Activated naive CD4-positive, alpha-beta T cell treated with anti-CD3 and anti-CD28 coated beads, Interleukin-2, amount 50 U/mL, for 24 hours (primary cell): Measurements from ENCODE around the gene UQCR10.
"Not testable (repeated sequence)": the region's sequence is repeated elsewhere in the genome, so short reads cannot be mapped to it uniquely, and the experiment has no call there.

Source experiments
- H3K27ac Mint-ChIP-seq: one replicate; pipeline ENCODE4 v1.8.0; 2021; ENCODE audit warnings: mild to moderate bottlenecking, mixed read lengths
- H3K27me3 Mint-ChIP-seq: one replicate; pipeline ENCODE4 v1.8.0; 2021; ENCODE audit warnings: mixed read lengths
- H3K36me3 Mint-ChIP-seq: one replicate; pipeline ENCODE4 v1.8.0; 2021; ENCODE audit warnings: mixed read lengths
- H3K4me1 Mint-ChIP-seq: one replicate; pipeline ENCODE4 v1.8.0; 2021; ENCODE audit warnings: mixed read lengths
- H3K4me3 Mint-ChIP-seq: one replicate; pipeline ENCODE4 v1.8.0; 2021; ENCODE audit warnings: mild to moderate bottlenecking, mixed read lengths
- H3K9me3 Mint-ChIP-seq: one replicate; pipeline ENCODE4 v1.8.0; 2021; ENCODE audit warnings: mixed read lengths

Gene UQCR10

GRCh38 chr22:29750559-29751538 lies 16.3 kb upstream of the UQCR10 start:
- H3K27ac Mint-ChIP-seq, result peak overlapping the region; percentile 32
- no peaks in the 10 kb centered on the region for H3K9me3 Mint-ChIP-seq
- H3K4me3 Mint-ChIP-seq, result no peak overlapping the region
- H3K27me3 Mint-ChIP-seq, result no peaks in the 10 kb centered on the region
- peaks cover 26% of the 10 kb centered on the region for H3K4me1 Mint-ChIP-seq
- H3K36me3 Mint-ChIP-seq, result peaks cover 3% of the 10 kb centered on the region

GRCh38 chr22:29751669-29752068 lies 15.5 kb upstream of the UQCR10 start:
- Mint-ChIP-seq H3K27ac (peak overlapping the region; percentile 35), H3K9me3 (no peaks in the 10 kb centered on the region), H3K4me3 (no peak overlapping the region), H3K4me1 (peaks cover 26% of the 10 kb centered on the region), H3K36me3 (peaks cover 3% of the 10 kb centered on the region), H3K27me3 (no peaks in the 10 kb centered on the region)

DNA sequence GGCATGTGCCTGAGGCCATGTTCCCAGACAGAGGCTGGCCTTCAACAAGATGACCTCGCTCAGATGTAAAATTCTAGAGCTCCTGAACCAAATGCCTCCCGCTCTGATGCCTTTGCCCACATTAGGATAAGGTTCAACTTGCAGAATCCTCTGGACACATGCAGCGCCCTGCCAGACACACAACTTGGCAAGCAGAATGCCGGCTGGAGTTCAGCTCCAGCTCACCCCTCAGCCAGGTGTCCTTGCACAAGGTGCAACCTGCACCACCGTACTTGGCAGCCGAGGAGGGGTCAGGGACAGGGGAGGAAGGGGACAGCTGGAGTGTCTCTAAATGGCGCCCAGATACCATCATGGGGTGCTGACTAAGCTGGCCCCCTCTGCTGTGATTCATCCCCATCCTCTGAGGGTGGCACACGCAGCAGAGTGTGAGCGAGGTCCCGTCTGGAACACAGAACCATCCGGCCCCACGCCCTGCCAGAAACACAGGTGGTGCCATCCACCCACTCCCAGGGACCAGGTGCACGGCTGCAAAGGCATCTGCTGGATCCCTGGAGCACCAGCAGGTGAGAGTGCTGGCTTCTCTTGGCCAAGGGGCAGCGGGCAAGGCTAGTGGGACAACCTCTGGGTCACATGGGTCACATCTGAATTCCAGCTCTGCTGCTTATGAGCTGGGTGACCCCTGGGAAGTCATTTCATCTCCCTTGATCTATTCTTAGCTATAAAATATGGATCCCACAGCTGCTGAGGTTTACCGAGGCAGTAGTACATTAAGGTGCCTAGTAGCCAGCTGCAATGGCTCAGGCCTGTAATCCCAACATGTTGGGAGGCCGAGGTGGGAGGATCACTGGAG lies 13.1 kb upstream of the UQCR10 start:
- Mint-ChIP-seq H3K4me3 (no peak overlapping the region), H3K9me3 (no peaks in the 10 kb centered on the region), H3K27me3 (no peaks in the 10 kb centered on the region), H3K4me1 (peaks cover 26% of the 10 kb centered on the region), H3K36me3 (no peaks in the 10 kb centered on the region), H3K27ac (no peak overlapping the region)

DNA sequence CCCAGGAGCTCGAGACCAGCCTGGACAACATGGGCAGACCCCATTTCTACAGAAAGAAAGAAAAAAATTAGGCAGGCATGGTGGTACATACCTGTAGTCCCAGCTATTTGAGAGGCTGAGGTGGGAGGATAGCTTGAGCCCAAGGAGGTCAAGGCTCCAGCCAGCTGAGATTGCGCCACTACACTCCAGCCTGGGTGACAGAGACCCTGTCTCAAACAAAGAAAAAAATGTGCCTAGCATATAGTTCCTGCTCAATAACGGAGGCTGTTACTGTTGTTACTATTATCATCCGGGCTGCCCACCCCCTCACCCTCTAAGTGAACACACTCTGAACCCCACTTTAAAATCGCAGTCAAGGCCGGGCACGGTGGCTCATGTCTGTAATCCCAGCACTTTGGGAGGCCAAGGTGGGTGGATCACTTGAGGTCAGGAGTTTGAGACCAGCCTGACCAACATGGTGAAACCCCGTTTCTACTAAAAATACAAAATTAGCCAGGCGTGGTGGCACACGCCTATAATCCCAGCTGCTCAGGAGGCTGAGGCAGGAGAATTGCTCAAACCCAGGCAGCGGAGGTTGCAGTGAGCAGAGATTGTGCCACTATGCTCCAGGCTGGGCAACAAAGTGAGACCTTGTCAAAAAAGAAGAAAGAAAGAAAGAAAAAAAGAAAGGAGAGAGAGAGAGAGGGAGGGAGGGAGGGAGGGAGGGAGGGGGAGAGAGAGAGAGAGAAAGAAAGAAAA lies 12.3 kb upstream of the UQCR10 start:
- H3K36me3 Mint-ChIP-seq, H3K27me3 Mint-ChIP-seq, H3K9me3 Mint-ChIP-seq, H3K4me3 Mint-ChIP-seq, H3K27ac Mint-ChIP-seq: not testable (repeated sequence)
- peaks cover 24% of the 10 kb centered on the region for H3K4me1 Mint-ChIP-seq

GRCh38 chr22:29755889-29756288 lies 11.3 kb upstream of the UQCR10 start:
- Mint-ChIP-seq H3K27ac (no peak overlapping the region), H3K9me3 (no peaks in the 10 kb centered on the region), H3K4me1 (peaks cover 13% of the 10 kb centered on the region), H3K4me3 (no peak overlapping the region), H3K36me3 (no peaks in the 10 kb centered on the region), H3K27me3 (no peaks in the 10 kb centered on the region)

- peaks cover 9% of the 10 kb centered on the region for H3K4me1 Mint-ChIP-seq
- H3K4me3 Mint-ChIP-seq, result no peak overlapping the region
- H3K9me3 Mint-ChIP-seq, result no peaks in the 10 kb centered on the region
- no peak overlapping the region for H3K27ac Mint-ChIP-seq
- H3K36me3 Mint-ChIP-seq, result no peaks in the 10 kb centered on the region
- H3K27me3 Mint-ChIP-seq, result no peaks in the 10 kb centered on the region
These were observed 10.8 kb upstream of the UQCR10 start for GRCh38 chr22:29756341-29756740.

GRCh38 chr22:29757096-29757495 lies 10.1 kb upstream of the UQCR10 start:
- Mint-ChIP-seq H3K4me3 (no peak overlapping the region), H3K4me1 (peaks cover 3% of the 10 kb centered on the region), H3K27me3 (no peaks in the 10 kb centered on the region)

DNA sequence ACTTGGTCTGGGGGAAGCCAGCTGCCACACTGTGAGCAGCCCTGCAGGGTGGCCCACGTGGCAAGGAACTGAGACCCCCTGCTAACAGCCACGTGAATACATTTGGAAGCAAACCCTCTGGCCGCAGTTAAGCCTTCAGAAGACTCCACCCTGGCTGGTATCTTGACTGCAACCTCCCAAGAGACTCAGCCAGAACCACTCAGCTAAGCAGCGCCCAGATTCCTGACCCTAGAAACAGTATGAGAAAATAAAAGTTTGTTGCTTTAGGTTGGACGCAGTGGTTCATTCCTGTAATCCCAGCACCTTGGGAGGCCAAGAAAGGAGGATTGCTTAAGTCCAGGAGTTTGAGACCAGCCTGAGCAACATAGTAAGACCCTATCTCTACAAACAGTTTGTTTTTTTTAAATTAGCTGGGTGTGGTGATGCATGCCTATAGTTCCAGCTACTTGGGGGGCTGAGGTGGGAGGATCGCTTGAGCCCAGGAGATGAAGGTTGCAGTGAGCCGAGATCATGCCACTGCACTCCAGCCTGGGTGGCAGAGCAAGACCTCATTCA lies 9.0 kb upstream of the UQCR10 start:
- H3K9me3 Mint-ChIP-seq, result no peaks in the 10 kb centered on the region
- H3K4me3 Mint-ChIP-seq, result no peak overlapping the region
- no peaks in the 10 kb centered on the region for H3K27me3 Mint-ChIP-seq
- no peaks in the 10 kb centered on the region for H3K36me3 Mint-ChIP-seq
- H3K27ac Mint-ChIP-seq, result no peak overlapping the region
- H3K4me1 Mint-ChIP-seq, result no peaks in the 10 kb centered on the region

More at GRCh38 chr22:29757096-29757495, 10.1 kb upstream of the UQCR10 start:
- Mint-ChIP-seq H3K9me3 (no peaks in the 10 kb centered on the region), H3K36me3 (no peaks in the 10 kb centered on the region), H3K27ac (no peak overlapping the region)

GRCh38 chr22:29758959-29759358 lies 8.2 kb upstream of the UQCR10 start:
- H3K27me3 Mint-ChIP-seq, result no peaks in the 10 kb centered on the region
- H3K4me1 Mint-ChIP-seq, result no peaks in the 10 kb centered on the region
- H3K9me3 Mint-ChIP-seq, result no peaks in the 10 kb centered on the region
- no peaks in the 10 kb centered on the region for H3K36me3 Mint-ChIP-seq
- H3K4me3 Mint-ChIP-seq, result no peak overlapping the region
- H3K27ac Mint-ChIP-seq, result peak overlapping the region; percentile 4

GRCh38 chr22:29762263-29762662 lies 4.9 kb upstream of the UQCR10 start:
- Mint-ChIP-seq H3K9me3 (no peaks in the 10 kb centered on the region), H3K27me3 (no peaks in the 10 kb centered on the region), H3K36me3 (no peaks in the 10 kb centered on the region), H3K4me3 (no peak overlapping the region), H3K27ac (no peak overlapping the region), H3K4me1 (peaks cover 19% of the 10 kb centered on the region)

DNA sequence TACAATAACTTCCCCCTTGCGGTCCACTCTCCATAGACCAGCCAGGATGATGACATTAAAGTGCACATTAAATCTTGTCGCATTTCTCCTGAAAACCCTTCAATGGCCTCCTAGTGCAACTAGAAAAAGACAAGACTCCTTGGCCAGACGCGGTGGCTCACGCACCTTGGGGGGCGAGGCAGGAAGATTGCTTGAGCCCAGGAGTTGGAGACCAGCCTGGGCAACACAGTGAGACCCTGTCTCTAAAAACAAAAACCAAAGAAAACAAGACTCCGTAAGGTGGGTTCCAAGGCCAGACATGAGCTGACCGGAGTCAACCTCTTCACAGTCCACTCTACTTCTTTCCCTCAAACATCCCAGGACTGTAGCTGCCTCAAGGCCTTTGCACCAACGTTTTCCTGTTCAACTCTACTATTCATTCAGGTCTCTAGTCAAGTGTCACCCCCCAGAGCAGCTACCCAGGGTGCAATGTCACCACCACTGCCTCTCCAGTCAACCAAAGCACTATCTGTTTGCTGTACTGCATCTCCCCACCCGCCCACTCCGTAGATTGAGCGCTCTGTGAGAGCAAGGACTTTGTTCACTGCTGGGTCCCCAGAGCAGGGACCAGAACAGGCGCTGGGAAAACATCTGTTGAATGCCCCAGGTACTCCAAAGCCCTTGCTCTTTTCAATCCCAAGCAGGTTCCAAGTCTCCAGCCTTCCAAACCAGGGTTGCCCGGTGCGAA lies 1.1 kb upstream of the UQCR10 start:
- Mint-ChIP-seq H3K9me3 (no peaks in the 10 kb centered on the region), H3K27me3 (no peaks in the 10 kb centered on the region), H3K4me3 (peak overlapping the region; percentile 99), H3K4me1 (peaks cover 39% of the 10 kb centered on the region), H3K27ac (peak overlapping the region; percentile 99), H3K36me3 (peaks cover 6% of the 10 kb centered on the region)

GRCh38 chr22:29766632-29767170 lies 468 bp upstream of the UQCR10 start, which contains the start of gene ZMAT5:
ZMAT5 (minus strand) TSS chr22:29767007; CDS start chr22:29748544, 18,463 bp downstream.
- Mint-ChIP-seq H3K4me1 (peaks cover 39% of the 10 kb centered on the region), H3K27ac (peak within 1 kb of the TSS; percentile 99), H3K9me3 (no peaks in the 10 kb centered on the region), H3K4me3 (peak within 1 kb of the TSS; percentile 99), H3K27me3 (no peaks in the 10 kb centered on the region), H3K36me3 (peaks cover 6% of the 10 kb centered on the region)

DNA sequence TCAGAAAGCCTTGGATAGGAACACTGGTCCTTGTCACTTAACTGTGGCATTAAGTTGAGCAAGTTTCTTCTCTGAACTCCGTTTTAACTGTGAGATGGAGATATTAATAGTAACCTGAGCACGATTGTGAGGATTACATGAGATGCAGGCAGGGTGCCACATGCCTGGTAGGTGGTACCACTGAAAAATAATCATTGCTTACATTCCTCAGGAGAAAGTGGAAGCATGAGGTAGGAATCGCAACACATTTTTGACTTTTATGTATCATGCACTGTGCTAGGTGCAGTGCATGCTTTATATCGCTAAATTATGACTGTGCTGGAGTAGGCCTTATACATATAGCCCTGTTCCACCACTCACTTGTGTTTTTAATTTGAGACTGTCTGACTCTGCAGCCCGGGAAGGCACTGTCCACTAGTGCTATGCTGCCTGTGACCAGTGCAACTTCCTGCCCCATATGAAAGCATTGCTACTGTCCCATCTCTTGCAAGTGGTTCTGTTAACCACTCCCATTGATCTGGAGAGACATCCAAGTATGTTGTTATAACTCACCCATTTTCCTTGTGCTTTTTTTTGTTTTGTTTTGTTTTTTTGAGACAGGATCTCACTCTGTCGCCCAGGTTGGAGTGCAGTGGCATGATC lies 1.0 kb downstream of the UQCR10 start:
- H3K4me1 Mint-ChIP-seq, result peaks cover 39% of the 10 kb centered on the region
- no peak overlapping the region for H3K27ac Mint-ChIP-seq
- H3K36me3 Mint-ChIP-seq, result peaks cover 9% of the 10 kb centered on the region
- no peaks in the 10 kb centered on the region for H3K27me3 Mint-ChIP-seq
- peak overlapping the region; percentile 99 for H3K4me3 Mint-ChIP-seq
- H3K9me3 Mint-ChIP-seq, result no peaks in the 10 kb centered on the region
